Neutrophil (primary cell): Measurements from ENCODE around the gene FGFR3.

ENCODE experiments used
- H3K27ac ChIP-seq: fragments of 200-600 bp; sonication (generic); 2 replicates; pipeline ENCODE4 v1.5.1; 2016; ENCODE audit warnings: mild to moderate bottlenecking, moderate library complexity
- H3K27me3 ChIP-seq: fragments of 200-600 bp; sonication (generic); 2 replicates; pipeline ENCODE4 v1.6.0; 2016; ENCODE audit warnings: mild to moderate bottlenecking
- H3K36me3 ChIP-seq: fragments of 200-600 bp; sonication (generic); 2 replicates; pipeline ENCODE4 v1.5.1; 2017
- H3K4me1 ChIP-seq, 2 experiments: fragments of 200-600 bp in 1 of 2; sonication (generic) in 1 of 2; 1 replicate in 1 of 2; 2 replicates in 1 of 2; pipeline versions ENCODE4 v1.5.1 to v1.6.1; 2013 to 2016; ENCODE audit warnings: low read depth in 1 of 2, low read length in 1 of 2, mild to moderate bottlenecking in 1 of 2, moderate library complexity in 1 of 2; ENCODE audit not compliant: control insufficient read depth in 1 of 2, insufficient read depth in 1 of 2
- H3K4me3 ChIP-seq, 2 experiments: fragments of 200-600 bp in 1 of 2; sonication (generic) in 1 of 2; 1 replicate in 1 of 2; 2 replicates in 1 of 2; pipeline ENCODE4 v1.5.1; 2013 to 2016; ENCODE audit warnings: low read depth in 1 of 2, low read length in 1 of 2, mild to moderate bottlenecking in 1 of 2, moderate library complexity in 1 of 2
- H3K9me3 ChIP-seq: fragments of 200-600 bp; sonication (generic); 2 replicates; pipeline ENCODE4 v1.5.1; 2016
- TF ChIP-seq, protein P1 (sequence below): fragments of 200-600 bp; sonication (generic); IDR thresholded peaks from 2 replicates; pipeline ENCODE4 v1.5.1; 2016; ENCODE audit warnings: antibody characterized with exemption

The FGFR3 gene

DNA sequence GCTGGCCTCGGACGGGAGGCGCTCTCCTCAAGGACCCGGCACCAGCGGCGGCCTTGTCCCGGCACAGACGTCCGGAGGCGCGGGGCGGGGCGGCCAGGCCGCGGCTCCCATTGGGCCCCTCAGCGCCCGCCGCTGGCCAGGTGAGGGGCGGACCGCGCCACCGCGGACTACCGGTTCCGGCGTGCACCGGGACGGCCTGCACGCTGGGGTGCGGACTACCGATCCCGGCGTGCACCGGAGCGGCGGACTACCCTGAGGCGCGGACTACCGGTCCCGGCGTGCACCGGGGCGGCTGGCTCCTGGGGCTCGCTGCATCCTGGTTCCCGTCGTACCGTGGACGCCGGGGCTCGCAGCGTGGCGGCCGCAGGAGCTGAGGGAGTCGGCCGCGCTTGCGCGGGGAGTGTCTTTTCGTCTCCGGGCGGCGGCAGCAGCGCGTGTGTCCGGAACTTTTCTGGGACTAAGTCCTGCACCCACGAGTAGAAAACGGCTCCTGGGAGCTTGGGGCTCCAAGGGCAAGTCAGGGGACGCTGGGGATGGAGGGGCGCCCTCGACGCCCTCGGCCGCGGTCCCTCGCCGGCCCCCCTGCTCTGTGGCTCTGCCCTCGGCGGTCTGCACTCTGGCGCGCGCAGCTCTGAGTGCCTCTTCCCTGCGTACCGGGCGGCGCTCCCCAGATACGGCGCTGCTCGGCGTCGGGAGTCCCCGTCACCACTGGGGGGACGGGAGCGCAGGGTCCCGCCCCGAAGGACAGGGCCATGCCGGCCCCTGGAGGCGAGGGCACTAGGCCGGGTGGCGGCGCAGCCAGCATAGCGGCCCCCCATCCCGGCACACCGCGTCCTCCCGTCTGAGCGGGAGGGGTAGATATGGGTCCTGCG, 63.2 kb downstream of the FGFR3 start, which contains the start of gene LETM1:
Gene LETM1, minus strand, starts transcription at position 86 of the 872 bp plus-strand sequence. CDS start 206 bp downstream, outside the sequence.
- Histone ChIP-seq H3K4me1 (peaks cover 17 to 18% of the 10 kb centered on the region in 2 experiments), H3K27me3 (no peaks in the 10 kb centered on the region), H3K27ac (peak within 1 kb of the TSS; percentile 69), H3K36me3 (no peaks in the 10 kb centered on the region), H3K4me3 (peak within 1 kb of the TSS; percentile 61 to 94), H3K9me3 (no peaks in the 10 kb centered on the region)
- TF ChIP-seq, protein P1, sequence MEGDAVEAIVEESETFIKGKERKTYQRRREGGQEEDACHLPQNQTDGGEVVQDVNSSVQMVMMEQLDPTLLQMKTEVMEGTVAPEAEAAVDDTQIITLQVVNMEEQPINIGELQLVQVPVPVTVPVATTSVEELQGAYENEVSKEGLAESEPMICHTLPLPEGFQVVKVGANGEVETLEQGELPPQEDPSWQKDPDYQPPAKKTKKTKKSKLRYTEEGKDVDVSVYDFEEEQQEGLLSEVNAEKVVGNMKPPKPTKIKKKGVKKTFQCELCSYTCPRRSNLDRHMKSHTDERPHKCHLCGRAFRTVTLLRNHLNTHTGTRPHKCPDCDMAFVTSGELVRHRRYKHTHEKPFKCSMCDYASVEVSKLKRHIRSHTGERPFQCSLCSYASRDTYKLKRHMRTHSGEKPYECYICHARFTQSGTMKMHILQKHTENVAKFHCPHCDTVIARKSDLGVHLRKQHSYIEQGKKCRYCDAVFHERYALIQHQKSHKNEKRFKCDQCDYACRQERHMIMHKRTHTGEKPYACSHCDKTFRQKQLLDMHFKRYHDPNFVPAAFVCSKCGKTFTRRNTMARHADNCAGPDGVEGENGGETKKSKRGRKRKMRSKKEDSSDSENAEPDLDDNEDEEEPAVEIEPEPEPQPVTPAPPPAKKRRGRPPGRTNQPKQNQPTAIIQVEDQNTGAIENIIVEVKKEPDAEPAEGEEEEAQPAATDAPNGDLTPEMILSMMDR: no peak

DNA sequence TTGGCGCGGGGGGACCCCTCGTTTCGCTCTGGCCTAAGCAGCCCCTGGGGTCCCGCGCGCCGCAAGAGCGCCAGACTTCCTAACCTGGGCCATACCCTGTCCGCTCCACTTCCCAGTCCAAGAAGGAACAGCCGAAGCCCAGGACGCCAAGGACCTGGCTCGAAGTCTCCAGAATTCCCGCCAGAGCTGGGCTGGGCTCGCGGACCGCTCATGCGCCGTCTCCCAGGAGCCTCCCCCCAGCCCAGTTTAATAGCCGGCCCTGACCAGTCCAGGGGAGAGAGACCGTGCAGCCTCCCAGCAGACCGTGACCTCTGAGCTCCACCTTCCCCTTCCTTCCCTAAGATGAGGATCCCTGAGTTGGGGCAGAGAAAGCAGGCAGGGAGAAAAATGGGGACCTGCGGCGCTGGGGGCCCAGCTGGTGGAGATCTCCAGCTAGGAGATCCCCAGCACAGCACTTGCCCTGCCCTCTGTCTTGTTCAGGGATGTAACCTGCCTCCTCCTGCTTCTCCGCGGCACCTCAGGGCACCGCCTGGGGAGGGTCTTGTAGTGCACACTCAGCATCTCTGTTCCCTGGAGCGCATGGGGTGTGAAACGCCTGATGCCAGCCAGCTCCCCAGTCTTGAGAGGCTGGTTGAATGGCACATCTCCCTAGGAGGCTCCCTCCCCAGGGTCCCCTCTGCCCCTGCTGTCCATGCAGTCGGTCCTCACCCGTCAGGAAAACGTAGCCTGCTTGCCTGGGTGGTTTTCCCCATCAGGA, 64.0 kb downstream of the FGFR3 start:
- TF ChIP-seq, protein P1: no peak
- peaks cover 17 to 20% of the 10 kb centered on the region in 2 experiments for H3K4me1 ChIP-seq
- no peak overlapping the region for H3K27ac ChIP-seq

DNA sequence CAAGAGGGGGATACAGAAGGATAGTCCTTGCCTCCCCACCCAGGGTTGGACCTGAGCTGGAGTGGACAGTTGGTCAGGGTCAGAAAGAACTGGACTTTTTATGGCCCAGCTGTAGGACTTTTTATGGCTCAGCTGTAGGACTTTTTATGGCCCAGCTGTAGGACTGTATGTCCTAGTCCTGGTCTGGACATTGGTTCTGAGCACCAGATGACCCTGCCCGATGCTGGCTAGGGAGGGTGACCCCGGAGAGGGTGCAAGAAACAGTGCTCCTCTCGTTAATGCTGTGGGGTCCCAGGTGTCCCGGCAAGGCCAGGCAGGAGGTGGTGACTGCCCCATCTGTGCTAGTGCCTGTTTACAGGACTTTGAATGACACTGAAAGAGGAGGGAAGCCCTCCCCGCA, 64.8 kb downstream of the FGFR3 start:
- Histone ChIP-seq H3K27ac (no peak overlapping the region), H3K36me3 (no peaks in the 10 kb centered on the region), H3K27me3 (peaks cover 14% of the 10 kb centered on the region), H3K9me3 (no peaks in the 10 kb centered on the region), H3K4me1 (peaks cover 21 to 28% of the 10 kb centered on the region in 2 experiments), H3K4me3 (no peak overlapping the region)
- TF ChIP-seq, protein P1: no peak

More for the DNA sequence above, 64.0 kb downstream of the FGFR3 start:
- Histone ChIP-seq H3K27me3 (peaks cover 6% of the 10 kb centered on the region), H3K36me3 (no peaks in the 10 kb centered on the region), H3K4me3 (peak overlapping the region; percentile 61 to 94), H3K9me3 (no peaks in the 10 kb centered on the region)
